ENCODE measurements around the gene GLCCI1.

The GLCCI1 gene

GRCh38 chr7:8130663-8131062, 162.1 kb downstream of the GLCCI1 start:
- DNase-seq (ENCODE audit: low spot score): no peak

DNA sequence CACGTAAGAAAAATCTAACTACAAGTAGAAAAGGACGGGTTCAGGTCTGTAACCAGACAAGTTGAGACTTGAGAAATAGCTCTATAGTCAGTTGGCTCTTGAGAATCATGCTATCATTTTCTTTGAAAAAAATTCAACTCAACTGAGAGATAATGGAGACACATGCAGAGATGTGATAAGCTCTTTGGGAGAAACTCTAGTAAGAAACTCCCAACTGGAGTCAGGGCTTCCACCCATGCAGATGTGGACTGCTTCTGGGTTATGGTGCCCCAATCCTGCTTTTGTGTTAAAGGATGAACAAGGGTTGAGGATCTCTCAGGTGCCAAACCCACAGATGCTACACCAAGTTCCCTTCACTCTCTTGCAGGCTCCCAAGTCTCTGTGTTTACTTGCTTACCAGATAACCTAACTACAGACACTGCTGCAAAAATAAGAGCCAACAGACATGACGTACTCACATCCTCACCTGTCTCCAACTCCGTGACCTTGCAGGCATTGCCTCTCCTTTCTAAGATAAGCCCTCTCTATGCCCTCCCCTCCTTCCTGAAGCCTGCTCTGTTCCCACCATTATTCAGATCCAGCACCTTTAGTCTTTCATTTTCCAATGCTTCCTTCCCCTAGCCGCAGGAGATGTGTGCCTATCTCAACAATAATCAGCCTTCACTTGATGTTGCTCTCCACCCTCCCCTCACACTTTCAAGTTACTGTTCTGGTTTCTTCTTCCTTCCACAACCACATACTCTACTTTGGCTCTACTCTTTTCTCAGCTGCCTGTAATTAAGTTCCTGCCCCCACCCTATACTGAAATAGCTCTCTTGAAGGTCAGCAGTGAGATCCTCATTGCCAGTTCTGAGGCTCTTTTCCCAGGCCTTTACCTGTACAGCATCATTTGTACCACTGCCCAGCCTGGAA, 163.4 kb downstream of the GLCCI1 start:
- no peak for DNase-seq (ENCODE audit: low spot score)

DNA sequence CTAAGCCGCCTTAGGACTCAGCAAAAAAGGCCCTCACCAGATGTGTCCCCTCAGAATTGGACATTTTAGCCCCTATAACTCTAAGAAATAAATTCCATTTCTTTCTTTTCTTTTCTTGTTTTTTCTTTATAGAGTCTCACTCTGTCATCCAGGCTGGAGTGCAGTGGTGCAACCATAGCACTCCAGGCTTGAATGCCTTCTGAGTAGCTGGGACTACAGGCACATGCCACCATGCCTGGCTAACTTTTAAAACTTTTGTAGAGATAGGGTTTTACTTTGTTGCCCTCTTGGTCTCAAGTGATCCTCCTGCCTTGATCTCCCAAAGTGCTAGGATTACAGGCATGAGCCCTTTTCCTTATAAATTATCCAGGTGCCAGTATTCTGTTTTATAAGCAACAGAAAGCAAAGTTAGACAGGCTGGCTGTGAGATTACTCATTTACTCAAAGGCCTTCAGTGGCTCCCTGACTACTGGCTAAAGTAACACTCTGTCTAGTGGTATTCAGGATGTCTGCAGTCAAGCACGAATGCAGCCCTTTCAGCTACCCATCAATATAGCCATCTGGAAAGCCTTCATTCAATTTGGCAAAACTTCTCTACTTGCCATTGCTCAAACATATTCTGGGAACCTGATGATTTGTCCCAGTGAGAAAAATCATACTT, 164.7 kb downstream of the GLCCI1 start:
- no peak for DNase-seq (ENCODE audit: low spot score)

DNA sequence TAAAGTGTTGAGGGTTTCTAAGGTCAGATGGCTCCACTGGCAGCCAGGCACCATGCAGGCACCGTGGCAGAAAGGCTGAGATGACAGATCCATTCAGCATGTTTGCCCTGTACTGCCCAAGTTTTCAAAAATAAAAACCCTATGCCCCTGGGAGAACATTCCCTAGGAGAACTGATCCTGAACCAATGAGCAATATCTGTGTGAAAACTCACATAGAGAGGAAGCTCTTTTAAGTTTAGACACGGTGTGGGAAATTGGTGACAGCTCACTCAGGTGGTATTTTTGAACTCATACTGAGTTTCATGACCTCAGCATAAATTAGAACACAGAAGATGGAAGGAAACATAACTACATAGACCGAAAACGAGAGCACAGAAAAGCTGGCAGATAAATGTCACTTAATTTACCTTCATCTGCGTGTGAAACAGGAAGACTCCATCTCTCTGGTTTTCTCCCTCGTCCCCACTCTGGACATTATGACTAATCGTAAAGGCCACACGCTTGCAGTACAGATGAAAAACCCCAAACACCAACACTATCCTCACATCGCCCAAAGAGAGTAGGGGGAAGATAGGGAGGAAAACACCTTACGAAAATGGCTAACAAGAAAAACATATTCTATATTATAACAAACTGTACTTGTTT, 165.6 kb downstream of the GLCCI1 start:
- no peak for DNase-seq (ENCODE audit: low spot score)

DNA sequence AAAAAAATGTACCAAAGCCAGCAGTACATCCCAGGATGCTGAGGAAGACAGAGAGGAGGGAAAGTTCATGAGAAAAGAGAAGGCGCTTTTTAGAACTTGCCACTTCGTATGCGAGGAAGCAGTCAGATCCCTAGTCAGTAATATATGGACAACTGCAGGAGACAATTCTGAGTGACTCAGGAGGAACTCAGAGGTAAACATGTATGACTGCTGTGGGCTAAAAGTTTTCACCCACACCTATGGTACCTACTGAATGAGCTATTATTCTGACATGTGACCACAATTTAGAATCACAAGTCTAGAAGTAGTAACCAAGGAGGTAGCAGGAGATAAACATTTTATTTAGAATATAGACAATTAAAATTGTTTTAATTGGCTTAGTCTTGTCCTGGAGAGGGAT, 166.8 kb downstream of the GLCCI1 start:
- no peak for DNase-seq (ENCODE audit: low spot score)

DNA sequence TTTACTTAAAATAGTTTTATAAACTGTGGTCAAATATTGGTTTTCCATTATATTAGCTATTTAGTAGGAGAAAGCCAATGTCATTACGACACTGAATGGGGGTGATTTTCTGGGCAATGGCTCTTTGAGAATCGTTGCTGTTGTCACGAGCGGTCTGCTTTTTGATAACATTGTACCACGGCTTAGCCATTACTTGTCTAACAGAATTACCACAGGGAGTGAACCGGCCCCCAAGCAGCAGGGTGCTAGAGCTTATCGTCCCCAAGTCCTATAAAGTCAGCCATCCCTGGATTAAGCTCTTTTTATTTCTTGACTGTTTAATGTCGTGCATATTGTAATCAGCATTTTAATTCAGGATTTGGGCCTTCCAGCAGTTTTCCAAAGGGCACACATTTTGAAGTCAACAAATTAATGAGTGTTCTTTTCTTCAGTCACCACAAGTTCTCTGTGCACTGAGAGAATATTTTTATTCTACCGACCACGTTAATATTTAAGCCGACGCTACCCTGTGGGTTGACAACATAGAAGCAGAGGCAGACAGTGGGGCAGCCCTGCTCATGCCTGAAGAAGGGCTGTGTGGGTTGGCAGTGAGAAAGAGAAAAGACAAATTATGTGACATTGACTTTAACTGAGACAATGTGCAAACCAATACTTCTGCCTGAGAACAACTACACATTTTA, 167.6 kb downstream of the GLCCI1 start:
- no peak for DNase-seq (ENCODE audit: low spot score)

Measured in D341Med (cell line).